ENCODE results near the gene JCHAIN. TPM values are rescaled to one million over a fixed set of nuclear protein-coding genes. Genes with fewer than 3 reads are reported as not detected.

Gene JCHAIN
- total and polyA plus RNA-seq, 2 of the 13 experiments (the other 11 are each of a cell fraction or from before 2014, with no cell fraction given): not detected

GRCh38 chr4:70704215-70704930 is 38.1 kb upstream of the JCHAIN start (continued):
- no peak for TF ChIP-seq ZFP1 (CRISPR knock-in tag; IDR thresholded peaks at IDR 0.05)
- TF ChIP-seq DPF2 (CRISPR knock-in tag; IDR thresholded peaks at IDR 0.05; ENCODE audit: borderline replicate concordance, low read depth): no peak
- no peak for TF ChIP-seq CSRNP1 (CRISPR knock-in tag; IDR thresholded peaks at IDR 0.05)
- no peak; the same call in 1 of the 2 replicates for TF ChIP-seq ETV5 (CRISPR knock-in tag; IDR thresholded peaks at IDR 0.05; ENCODE audit: borderline replicate concordance)
- no peak for TF ChIP-seq NFE2L2 (IDR thresholded peaks at IDR 0.05; ENCODE audit: low read length)
- no peak for TF ChIP-seq XBP1 (CRISPR knock-in tag; IDR thresholded peaks at IDR 0.05)
- TF ChIP-seq ZBTB7A (CRISPR knock-in tag; IDR thresholded peaks at IDR 0.05): peak; percentile 69; the same call in 1 of the 2 replicates
- no peak for TF ChIP-seq ZNF557 (CRISPR knock-in tag; IDR thresholded peaks at IDR 0.05)
- TF ChIP-seq ZNF549 (CRISPR knock-in tag; IDR thresholded peaks at IDR 0.05): no peak
- TF ChIP-seq BCL3 (CRISPR knock-in tag; IDR thresholded peaks at IDR 0.05): peak; percentile 6; the same call in 1 of the 2 replicates
- TF ChIP-seq RNF219 (CRISPR knock-in tag; IDR thresholded peaks at IDR 0.05): no peak
- TF ChIP-seq CEBPZ (IDR thresholded peaks at IDR 0.05; ENCODE audit: low read length): no peak
- peak; percentile 26 for TF ChIP-seq ZNF609 (CRISPR knock-in tag; IDR thresholded peaks at IDR 0.05; ENCODE audit: borderline replicate concordance)
- TF ChIP-seq ARNT (IDR thresholded peaks at IDR 0.05): no peak
- no peak for TF ChIP-seq ZNF20 (CRISPR knock-in tag; IDR thresholded peaks at IDR 0.05)
